ENCODE data around the gene STAT1. TPM values are rescaled to one million over a fixed set of nuclear protein-coding genes. Genes with fewer than 3 reads are reported as not detected.

STAT1 gene
- total RNA-seq, 1 experiment from 2014 or later: 60.7 TPM

- TF ChIP-seq, protein P1, sequence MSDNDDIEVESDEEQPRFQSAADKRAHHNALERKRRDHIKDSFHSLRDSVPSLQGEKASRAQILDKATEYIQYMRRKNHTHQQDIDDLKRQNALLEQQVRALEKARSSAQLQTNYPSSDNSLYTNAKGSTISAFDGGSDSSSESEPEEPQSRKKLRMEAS (IDR thresholded peaks at IDR 0.05): peak; percentile 100
- TF ChIP-seq TCF7L2 (IDR thresholded peaks at IDR 0.05; ENCODE audit: borderline replicate concordance, extremely low read depth, insufficient read depth, insufficient read length) (peak; percentile 94), POLR2A (IDR thresholded peaks at IDR 0.05; ENCODE audit: borderline replicate concordance, extremely low read depth, insufficient read depth, insufficient read length) (peak; percentile 93), EGR1 (IDR thresholded peaks at IDR 0.05; ENCODE audit: low read depth) (peak; percentile 100), ELF1 (IDR thresholded peaks at IDR 0.05; ENCODE audit: borderline replicate concordance, low read depth) (peak; percentile 42; the same call in 1 of the 2 replicates), ATF3 (IDR thresholded peaks at IDR 0.05) (no peak; the same call in 1 of the 2 replicates), SRF (IDR thresholded peaks at IDR 0.05; ENCODE audit: low read depth) (no peak), YY1 (IDR thresholded peaks at IDR 0.05; ENCODE audit: extremely low read depth, insufficient replicate concordance, low read depth, low read length) (peak; percentile 81)
- TF ChIP-seq, protein P2, sequence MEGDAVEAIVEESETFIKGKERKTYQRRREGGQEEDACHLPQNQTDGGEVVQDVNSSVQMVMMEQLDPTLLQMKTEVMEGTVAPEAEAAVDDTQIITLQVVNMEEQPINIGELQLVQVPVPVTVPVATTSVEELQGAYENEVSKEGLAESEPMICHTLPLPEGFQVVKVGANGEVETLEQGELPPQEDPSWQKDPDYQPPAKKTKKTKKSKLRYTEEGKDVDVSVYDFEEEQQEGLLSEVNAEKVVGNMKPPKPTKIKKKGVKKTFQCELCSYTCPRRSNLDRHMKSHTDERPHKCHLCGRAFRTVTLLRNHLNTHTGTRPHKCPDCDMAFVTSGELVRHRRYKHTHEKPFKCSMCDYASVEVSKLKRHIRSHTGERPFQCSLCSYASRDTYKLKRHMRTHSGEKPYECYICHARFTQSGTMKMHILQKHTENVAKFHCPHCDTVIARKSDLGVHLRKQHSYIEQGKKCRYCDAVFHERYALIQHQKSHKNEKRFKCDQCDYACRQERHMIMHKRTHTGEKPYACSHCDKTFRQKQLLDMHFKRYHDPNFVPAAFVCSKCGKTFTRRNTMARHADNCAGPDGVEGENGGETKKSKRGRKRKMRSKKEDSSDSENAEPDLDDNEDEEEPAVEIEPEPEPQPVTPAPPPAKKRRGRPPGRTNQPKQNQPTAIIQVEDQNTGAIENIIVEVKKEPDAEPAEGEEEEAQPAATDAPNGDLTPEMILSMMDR (IDR thresholded peaks at IDR 0.05 in 2 of 3, conservative IDR thresholded peaks at IDR 0.05 in 1 of 3; ENCODE audit: borderline replicate concordance in 1 of 3, insufficient read depth in 1 of 3, low read depth in 2 of 3, low read length in 2 of 3): no peak
Observed at GRCh38 chr2:191020221-191020741, 6.3 kb upstream of the STAT1 start (continued).

- intact Hi-C loops (cut with micrococcal nuclease): no loop called here
- H3K9ac ChIP-seq (ENCODE audit: low read length): peak overlapping the region; percentile 88
- H3K27ac ChIP-seq (ENCODE audit: low read depth, low read length): no peak overlapping the region
- H3K4me3 ChIP-seq (replicated peaks in 1 of 2; ENCODE audit: low read depth in 1 of 2, low read length in 2 of 2): peak overlapping the region; percentile 73 to 91; a peak in 3 of 4 replicates
- RAD21 ChIA-PET (ENCODE audit: low non-redundant PET in 1 of 2, low total read pairs in 2 of 2, uncharacterized antibody in 2 of 2, unreplicated experiment in 2 of 2): no interaction called here
- no TSS peak for BruUV-seq (replicated peaks)
- H3K9me3 ChIP-seq (ENCODE audit: control insufficient read depth in 1 of 2, insufficient read depth in 1 of 2, low read depth in 1 of 2, low read length in 2 of 2): no peaks in the 10 kb centered on the region
- CTCF ChIA-PET: interaction anchor here (0.8 kb wide), 1 partner anchor 33 kb away, joined by 3 read pairs; no protein-coding TSS in a partner anchor
- no peaks in the 10 kb centered on the region for H3K27me3 ChIP-seq (ENCODE audit: insufficient read depth, low read length)
- H3K4me2 ChIP-seq (ENCODE audit: low read length): peak overlapping the region; percentile 84
- ATAC-seq: no peak
- peaks cover 9 to 27% of the 10 kb centered on the region in 2 experiments; a peak in 3 of 4 replicates for H3K4me1 ChIP-seq (ENCODE audit: control insufficient read depth in 1 of 2, insufficient read depth in 2 of 2, low read length in 2 of 2)
- H3K79me2 ChIP-seq (ENCODE audit: insufficient read depth, low read length): no peaks in the 10 kb centered on the region
- POLR2A ChIA-PET: no interaction called here
- H4K20me1 ChIP-seq (ENCODE audit: insufficient read depth): no peaks in the 10 kb centered on the region
- peak overlapping the region; percentile 53 for H2AFZ ChIP-seq (ENCODE audit: low read depth, low read length, poor library complexity, severe bottlenecking)
- no peaks in the 10 kb centered on the region for H3K36me3 ChIP-seq (ENCODE audit: control insufficient read depth in 1 of 2, insufficient read depth in 2 of 2, low read length in 2 of 2)
- H3K9me2 ChIP-seq (ENCODE audit: insufficient read depth): no peaks in the 10 kb centered on the region
- DNase-seq (ENCODE audit: low read depth, low spot score): no peak
- no peak for TF ChIP-seq CBX3 (IDR thresholded peaks at IDR 0.05; ENCODE audit: low read depth)
- TF ChIP-seq, protein P2 (IDR thresholded peaks at IDR 0.05 in 2 of 3, conservative IDR thresholded peaks at IDR 0.05 in 1 of 3; ENCODE audit: borderline replicate concordance in 1 of 3, insufficient read depth in 1 of 3, low read depth in 2 of 3, low read length in 2 of 3): no peak
- no peak for TF ChIP-seq EGR1 (IDR thresholded peaks at IDR 0.05; ENCODE audit: low read depth)
- no peak for TF ChIP-seq ATF3 (IDR thresholded peaks at IDR 0.05)
- TF ChIP-seq REST (IDR thresholded peaks at IDR 0.05; ENCODE audit: low read depth): no peak
- no peak for TF ChIP-seq CEBPB (IDR thresholded peaks at IDR 0.05; ENCODE audit: low read depth)
- TF ChIP-seq EZH2phosphoT487 (IDR thresholded peaks at IDR 0.05; ENCODE audit: borderline replicate concordance): no peak
- TF ChIP-seq, protein P1 (IDR thresholded peaks at IDR 0.05): no peak
- TF ChIP-seq YY1 (IDR thresholded peaks at IDR 0.05; ENCODE audit: extremely low read depth, insufficient replicate concordance, low read depth, low read length): no peak
- TF ChIP-seq SP1 (IDR thresholded peaks at IDR 0.05; ENCODE audit: low read depth): no peak
Observed at GRCh38 chr2:191019376-191019775, 5.4 kb upstream of the STAT1 start.

Data from HCT116 (cell line).